WTC11 (cell line): ENCODE results near the gene HIVEP2. TPM values are rescaled to one million over a fixed set of nuclear protein-coding genes. Genes with fewer than 3 reads are reported as not detected.

Experiments used
- ATAC-seq: fragments of 200-7000 bp; cut with Tn5 transposase; 2 replicates; pipeline ENCODE4 v1.10.0; 2021; ENCODE audit warnings: mild to moderate bottlenecking, moderate library complexity
- CTCF ChIA-PET: fragments of 300-600 bp; sonication (Branson Sonifier 250); formaldehyde crosslinking; loops from one replicate; lab custom pipeline; 2021; ENCODE audit warnings: antibody characterized with exemption; lab: Charles Lee
- POLR2A ChIA-PET: fragments of 350-600 bp; sonication (Branson Sonifier 250); formaldehyde crosslinking; loops from one replicate; lab custom pipeline; 2021; ENCODE audit warnings: antibody characterized with exemption; lab: Charles Lee
- DNase-seq: peaks from one replicate; pipeline ENCODE4 v3.0.0; 2021; ENCODE audit warnings: low spot score
- H3K27ac Mint-ChIP-seq: 2 replicates; pipeline ENCODE4 v1.8.0; 2021; ENCODE audit warnings: mixed read lengths
- H3K27me3 Mint-ChIP-seq: 2 replicates; pipeline ENCODE4 v1.8.0; 2021; ENCODE audit warnings: low read depth, mild to moderate bottlenecking, moderate library complexity, mixed read lengths
- H3K36me3 Mint-ChIP-seq: 2 replicates; pipeline ENCODE4 v1.8.0; 2021; ENCODE audit warnings: mixed read lengths
- H3K4me1 Mint-ChIP-seq: 2 replicates; pipeline ENCODE4 v1.8.0; 2022; ENCODE audit warnings: mixed read lengths
- H3K4me3 Mint-ChIP-seq: 2 replicates; pipeline ENCODE4 v1.8.0; 2021; ENCODE audit warnings: mild to moderate bottlenecking, moderate library complexity, mixed read lengths
- H3K9me3 Mint-ChIP-seq: 2 replicates; pipeline ENCODE4 v1.8.0; 2021; ENCODE audit warnings: mixed read lengths
- ATF6 ChIP-seq: sonication (generic); formaldehyde crosslinking; IDR thresholded peaks from 2 replicates; pipeline ENCODE4 v1.8.1; 2023; ENCODE audit warnings: mild to moderate bottlenecking, missing genetic modification reagents
- CBFB ChIP-seq: sonication (generic); formaldehyde crosslinking; IDR thresholded peaks from 2 replicates; pipeline ENCODE4 v1.8.1; 2022; ENCODE audit warnings: mild to moderate bottlenecking, low read depth, missing genetic modification reagents
- E2F1 ChIP-seq: sonication (generic); formaldehyde crosslinking; IDR thresholded peaks from 2 replicates; pipeline ENCODE4 v1.8.0; 2022; ENCODE audit warnings: mild to moderate bottlenecking, missing genetic modification reagents
- ESRRA ChIP-seq: sonication (generic); formaldehyde crosslinking; IDR thresholded peaks from 2 replicates; pipeline ENCODE4 v1.8.1; 2022; ENCODE audit warnings: mild to moderate bottlenecking, missing genetic modification reagents, borderline replicate concordance
- FOXJ3 ChIP-seq: sonication (generic); formaldehyde crosslinking; IDR thresholded peaks from 2 replicates; pipeline ENCODE4 v1.9.0; 2021; ENCODE audit warnings: missing genetic modification reagents, mild to moderate bottlenecking, borderline replicate concordance
- FOXK1 ChIP-seq: sonication (generic); formaldehyde crosslinking; IDR thresholded peaks from 2 replicates; pipeline ENCODE4 v1.8.0; 2022; ENCODE audit warnings: mild to moderate bottlenecking, moderate library complexity, missing genetic modification reagents
- GRHL2 ChIP-seq: fragments of 250-450 bp; sonication (Bioruptor Pico); IDR thresholded peaks from 2 replicates; pipeline ENCODE4 v1.8.0; 2022; ENCODE audit warnings: mild to moderate bottlenecking, moderate library complexity; ENCODE audit not compliant: insufficient replicate concordance, severe bottlenecking
- HMGA2 ChIP-seq: fragments of 250-450 bp; sonication (Bioruptor Pico); IDR thresholded peaks from 2 replicates; pipeline ENCODE4 v1.4.0; 2021; ENCODE audit warnings: mild to moderate bottlenecking, moderate library complexity
- IRF2 ChIP-seq: sonication (generic); formaldehyde crosslinking; IDR thresholded peaks from 2 replicates; pipeline ENCODE4 v1.8.0; 2022; ENCODE audit warnings: low read depth, missing genetic modification reagents, borderline replicate concordance
- SMAD3 ChIP-seq: sonication (generic); formaldehyde crosslinking; IDR thresholded peaks from 2 replicates; pipeline ENCODE4 v1.8.0; 2022; ENCODE audit warnings: missing genetic modification reagents, mild to moderate bottlenecking, borderline replicate concordance
- ZBTB21 ChIP-seq: sonication (generic); formaldehyde crosslinking; IDR thresholded peaks from 2 replicates; pipeline ENCODE4 v1.8.1; 2023; ENCODE audit warnings: mild to moderate bottlenecking, missing genetic modification reagents, borderline replicate concordance
- ZBTB43 ChIP-seq: sonication (generic); formaldehyde crosslinking; IDR thresholded peaks from 2 replicates; pipeline ENCODE4 v1.8.1; 2023; ENCODE audit warnings: mild to moderate bottlenecking, missing genetic modification reagents
- ZNF396 ChIP-seq: fragments of 250-450 bp; sonication (Bioruptor Pico); IDR thresholded peaks from 2 replicates; pipeline ENCODE4 v1.8.0; 2021; ENCODE audit warnings: mild to moderate bottlenecking, moderate library complexity, borderline replicate concordance
- total RNA-seq: library from RNA; stranded (reverse); gene quantifications from 3 replicates; pipeline ENCODE4 v1.2.3, GENCODE V29; 2021
- TF ChIP-seq, protein P1 (sequence below): sonication (generic); formaldehyde crosslinking; IDR thresholded peaks from 2 replicates; pipeline ENCODE4 v1.8.0; 2023; ENCODE audit warnings: missing genetic modification reagents, mild to moderate bottlenecking, borderline replicate concordance
- TF ChIP-seq, protein P2 (sequence below): fragments of 250-450 bp; sonication (Bioruptor Pico); IDR thresholded peaks from 2 replicates; pipeline ENCODE4 v1.9.0; 2021; ENCODE audit warnings: moderate library complexity, mild to moderate bottlenecking, inconsistent platforms, borderline replicate concordance
- TF ChIP-seq, protein P3 (sequence below): sonication (generic); formaldehyde crosslinking; IDR thresholded peaks from 2 replicates; pipeline ENCODE4 v1.8.0; 2022; ENCODE audit warnings: mild to moderate bottlenecking, missing genetic modification reagents
- TF ChIP-seq, protein P4 (sequence below): sonication (generic); formaldehyde crosslinking; conservative IDR thresholded peaks from 2 replicates; pipeline ENCODE4 v1.8.1; 2022; ENCODE audit warnings: mild to moderate bottlenecking, missing genetic modification reagents

Gene HIVEP2
- total RNA-seq, 1 experiment from 2014 or later, result 11.5 TPM

GRCh38 chr6:142935553-142936517 lies 9.1 kb downstream of the HIVEP2 start:
- H3K4me3 Mint-ChIP-seq, result no peak overlapping the region
- ChIA-PET POLR2A (no interaction called here), CTCF (no interaction called here)
- H3K36me3 Mint-ChIP-seq, result no peaks in the 10 kb centered on the region
- DNase-seq, result no peak
- TF ChIP-seq FOXJ3 (CRISPR knock-in tag) (no peak), ATF6 (CRISPR knock-in tag) (no peak), GRHL2 (CRISPR knock-in tag) (no peak), FOXK1 (no peak), ESRRA (CRISPR knock-in tag) (no peak), E2F1 (CRISPR knock-in tag) (no peak), SMAD3 (CRISPR knock-in tag) (no peak), IRF2 (CRISPR knock-in tag) (no peak), CBFB (CRISPR knock-in tag) (no peak), HMGA2 (CRISPR knock-in tag) (no peak), ZBTB21 (CRISPR knock-in tag) (no peak), ZBTB43 (no peak), ZNF396 (CRISPR knock-in tag) (no peak)
- TF ChIP-seq, protein P1, sequence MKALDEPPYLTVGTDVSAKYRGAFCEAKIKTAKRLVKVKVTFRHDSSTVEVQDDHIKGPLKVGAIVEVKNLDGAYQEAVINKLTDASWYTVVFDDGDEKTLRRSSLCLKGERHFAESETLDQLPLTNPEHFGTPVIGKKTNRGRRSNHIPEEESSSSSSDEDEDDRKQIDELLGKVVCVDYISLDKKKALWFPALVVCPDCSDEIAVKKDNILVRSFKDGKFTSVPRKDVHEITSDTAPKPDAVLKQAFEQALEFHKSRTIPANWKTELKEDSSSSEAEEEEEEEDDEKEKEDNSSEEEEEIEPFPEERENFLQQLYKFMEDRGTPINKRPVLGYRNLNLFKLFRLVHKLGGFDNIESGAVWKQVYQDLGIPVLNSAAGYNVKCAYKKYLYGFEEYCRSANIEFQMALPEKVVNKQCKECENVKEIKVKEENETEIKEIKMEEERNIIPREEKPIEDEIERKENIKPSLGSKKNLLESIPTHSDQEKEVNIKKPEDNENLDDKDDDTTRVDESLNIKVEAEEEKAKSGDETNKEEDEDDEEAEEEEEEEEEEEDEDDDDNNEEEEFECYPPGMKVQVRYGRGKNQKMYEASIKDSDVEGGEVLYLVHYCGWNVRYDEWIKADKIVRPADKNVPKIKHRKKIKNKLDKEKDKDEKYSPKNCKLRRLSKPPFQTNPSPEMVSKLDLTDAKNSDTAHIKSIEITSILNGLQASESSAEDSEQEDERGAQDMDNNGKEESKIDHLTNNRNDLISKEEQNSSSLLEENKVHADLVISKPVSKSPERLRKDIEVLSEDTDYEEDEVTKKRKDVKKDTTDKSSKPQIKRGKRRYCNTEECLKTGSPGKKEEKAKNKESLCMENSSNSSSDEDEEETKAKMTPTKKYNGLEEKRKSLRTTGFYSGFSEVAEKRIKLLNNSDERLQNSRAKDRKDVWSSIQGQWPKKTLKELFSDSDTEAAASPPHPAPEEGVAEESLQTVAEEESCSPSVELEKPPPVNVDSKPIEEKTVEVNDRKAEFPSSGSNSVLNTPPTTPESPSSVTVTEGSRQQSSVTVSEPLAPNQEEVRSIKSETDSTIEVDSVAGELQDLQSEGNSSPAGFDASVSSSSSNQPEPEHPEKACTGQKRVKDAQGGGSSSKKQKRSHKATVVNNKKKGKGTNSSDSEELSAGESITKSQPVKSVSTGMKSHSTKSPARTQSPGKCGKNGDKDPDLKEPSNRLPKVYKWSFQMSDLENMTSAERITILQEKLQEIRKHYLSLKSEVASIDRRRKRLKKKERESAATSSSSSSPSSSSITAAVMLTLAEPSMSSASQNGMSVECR, result no peak
- TF ChIP-seq, protein P2, sequence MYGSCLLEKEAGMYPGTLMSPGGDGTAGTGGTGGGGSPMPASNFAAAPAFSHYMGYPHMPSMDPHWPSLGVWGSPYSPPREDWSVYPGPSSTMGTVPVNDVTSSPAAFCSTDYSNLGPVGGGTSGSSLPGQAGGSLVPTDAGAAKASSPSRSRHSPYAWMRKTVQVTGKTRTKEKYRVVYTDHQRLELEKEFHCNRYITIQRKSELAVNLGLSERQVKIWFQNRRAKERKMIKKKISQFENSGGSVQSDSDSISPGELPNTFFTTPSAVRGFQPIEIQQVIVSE (CRISPR knock-in tag), result no peak
- TF ChIP-seq, protein P3, sequence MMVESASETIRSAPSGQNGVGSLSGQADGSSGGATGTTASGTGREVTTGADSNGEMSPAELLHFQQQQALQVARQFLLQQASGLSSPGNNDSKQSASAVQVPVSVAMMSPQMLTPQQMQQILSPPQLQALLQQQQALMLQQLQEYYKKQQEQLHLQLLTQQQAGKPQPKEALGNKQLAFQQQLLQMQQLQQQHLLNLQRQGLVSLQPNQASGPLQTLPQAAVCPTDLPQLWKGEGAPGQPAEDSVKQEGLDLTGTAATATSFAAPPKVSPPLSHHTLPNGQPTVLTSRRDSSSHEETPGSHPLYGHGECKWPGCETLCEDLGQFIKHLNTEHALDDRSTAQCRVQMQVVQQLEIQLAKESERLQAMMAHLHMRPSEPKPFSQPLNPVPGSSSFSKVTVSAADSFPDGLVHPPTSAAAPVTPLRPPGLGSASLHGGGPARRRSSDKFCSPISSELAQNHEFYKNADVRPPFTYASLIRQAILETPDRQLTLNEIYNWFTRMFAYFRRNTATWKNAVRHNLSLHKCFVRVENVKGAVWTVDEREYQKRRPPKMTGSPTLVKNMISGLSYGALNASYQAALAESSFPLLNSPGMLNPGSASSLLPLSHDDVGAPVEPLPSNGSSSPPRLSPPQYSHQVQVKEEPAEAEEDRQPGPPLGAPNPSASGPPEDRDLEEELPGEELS (CRISPR knock-in tag), result no peak
- TF ChIP-seq, protein P4, sequence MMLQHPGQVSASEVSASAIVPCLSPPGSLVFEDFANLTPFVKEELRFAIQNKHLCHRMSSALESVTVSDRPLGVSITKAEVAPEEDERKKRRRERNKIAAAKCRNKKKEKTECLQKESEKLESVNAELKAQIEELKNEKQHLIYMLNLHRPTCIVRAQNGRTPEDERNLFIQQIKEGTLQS (CRISPR knock-in tag), result no peak
- no peaks in the 10 kb centered on the region for H3K9me3 Mint-ChIP-seq
- H3K27me3 Mint-ChIP-seq, result no peaks in the 10 kb centered on the region
- H3K4me1 Mint-ChIP-seq, result peaks cover 44% of the 10 kb centered on the region
- no peak overlapping the region for H3K27ac Mint-ChIP-seq
- no peak for ATAC-seq
